Gastrocnemius medialis (tissue), 4 donors: ENCODE results near the gene TPM3. TPM values are rescaled to one million over a fixed set of nuclear protein-coding genes. Genes with fewer than 3 reads are reported as not detected.
"Not testable (repeated sequence)": the region's sequence is repeated elsewhere in the genome, so short reads cannot be mapped to it uniquely, and the experiment has no call there.

ENCODE experiments used
- ATAC-seq, 2 donors: fragments of 150-250 bp; one replicate each; pipeline ENCODE4 v1.9.1; 2016
- DNase-seq, 2 donors: peaks; one replicate each; pipeline ENCODE4 v3.0.0-alpha.2; 2019
- H3K27ac ChIP-seq, 4 donors: fragments of 200-600 bp; sonication (generic); 1 replicate in 1 of 4; 2 replicates in 3 of 4; pipeline ENCODE4 v1.5.1; 2016 to 2018; ENCODE audit warnings: mild to moderate bottlenecking in 2 of 4, moderate library complexity in 1 of 4
- H3K27me3 ChIP-seq, 3 donors: fragments of 200-600 bp; sonication (generic) in 2 of 3; 1 replicate in 1 of 3; 2 replicates in 2 of 3; pipeline versions ENCODE4 v1.5.1 to v1.6.0; 2016 to 2019; ENCODE audit warnings: mild to moderate bottlenecking in 1 of 3, moderate library complexity in 1 of 3
- H3K36me3 ChIP-seq, 2 donors: fragments of 200-600 bp; sonication (generic) in 1 of 2; one replicate each; pipeline ENCODE4 v1.5.1; 2017 to 2018
- H3K4me1 ChIP-seq, 2 donors: fragments of 200-600 bp; sonication (generic) in 1 of 2; one replicate each; pipeline ENCODE4 v1.5.1; 2016 to 2017; ENCODE audit warnings: mild to moderate bottlenecking in 2 of 2
- H3K4me3 ChIP-seq, 4 donors: fragments of 200-600 bp; sonication (generic) in 3 of 4; 1 replicate in 1 of 4; 2 replicates in 3 of 4; pipeline ENCODE4 v1.5.1; 2016 to 2019; ENCODE audit warnings: mild to moderate bottlenecking in 2 of 4
- H3K9me3 ChIP-seq, 3 donors: fragments of 200-600 bp; sonication (generic) in 2 of 3; 1 replicate in 1 of 3; 2 replicates in 2 of 3; pipeline ENCODE4 v1.5.1; 2016 to 2019
- CTCF ChIP-seq, 5 experiments: fragments of 450-650 bp in 3 of 5; fragments of 200-600 bp in 2 of 5; sonication (generic) in 2 of 5; IDR thresholded peaks in 4 of 5; conservative IDR thresholded peaks in 1 of 5; 1 replicate in 4 of 5; 2 replicates in 1 of 5; pipeline ENCODE4 v1.5.1; 2016 to 2019; ENCODE audit warnings: antibody characterized with exemption in 5 of 5, mild to moderate bottlenecking in 3 of 5, moderate library complexity in 3 of 5
- POLR2A ChIP-seq, 2 donors: fragments of 450-650 bp; IDR thresholded peaks; one replicate each; pipeline ENCODE4 v1.6.1; 2017; ENCODE audit warnings: antibody characterized with exemption in 2 of 2, mild to moderate bottlenecking in 2 of 2, moderate library complexity in 2 of 2
- in situ Hi-C, 4 donors: fragments of 200-750 bp; cut with MboI; loops; one replicate each; pipeline versions ENCODE4 v1.15.0 to v1.8.0; 2017; ENCODE audit warnings: low sequenced_read_pairs in 4 of 4
- intact Hi-C: fragments of 100-400 bp; cut with DNase I; formaldehyde crosslinking; loops from one replicate; pipeline ENCODE4 v1.15.1; 2023; ENCODE audit warnings: low total_unique reads
- total RNA-seq, 4 donors: library from RNA; depleted of rRNA; stranded (reverse); fragments of >200 nt; gene quantifications; one replicate each; pipeline versions ENCODE4 v1.1.0 to v1.2.3, GENCODE V29; 2016

TPM3 gene
- total RNA-seq, 4 donors from 2014 or later, result 1,776 to 3,699 (median 2,786) TPM

- in situ Hi-C loops (no loop called here), intact Hi-C loops (no loop called here)
- Histone ChIP-seq H3K27ac (peak overlapping the region in 3 of 4 donors; percentile 25 to 65 (median 36)), H3K4me1 (peaks cover 6 to 8% of the 10 kb centered on the region in 2 donors), H3K9me3 (no peaks in the 10 kb centered on the region), H3K36me3 (peaks cover 0 to 15% of the 10 kb centered on the region in 2 donors), H3K4me3 (no peak overlapping the region), H3K27me3 (no peaks in the 10 kb centered on the region)
- no peak for ATAC-seq
- TF ChIP-seq CTCF (IDR thresholded peaks at IDR 0.05 in 4 of 5, conservative IDR thresholded peaks at IDR 0.05 in 1 of 5) (no peak), POLR2A (IDR thresholded peaks at IDR 0.05) (no peak)
- no peak for DNase-seq
Measured at GRCh38 chr1:154154053-154154452, 37.8 kb downstream of the TPM3 start.

- DNase-seq, result no peak
- Histone ChIP-seq H3K27ac (peak overlapping the region in 1 of 4 donors; percentile 39), H3K4me1 (peaks cover 6 to 8% of the 10 kb centered on the region in 2 donors), H3K27me3 (no peaks in the 10 kb centered on the region), H3K4me3 (no peak overlapping the region), H3K9me3 (no peaks in the 10 kb centered on the region), H3K36me3 (peaks cover 0 to 2% of the 10 kb centered on the region in 2 donors)
- in situ Hi-C loops (no loop called here), intact Hi-C loops (no loop called here)
- TF ChIP-seq CTCF (IDR thresholded peaks at IDR 0.05 in 4 of 5, conservative IDR thresholded peaks at IDR 0.05 in 1 of 5) (no peak), POLR2A (IDR thresholded peaks at IDR 0.05) (no peak)
- ATAC-seq, result peak in 1 of 2 donors; percentile 39
Measured at GRCh38 chr1:154151311-154151710, 40.6 kb downstream of the TPM3 start.

- no peak for TF ChIP-seq CTCF (IDR thresholded peaks at IDR 0.05 in 4 of 5, conservative IDR thresholded peaks at IDR 0.05 in 1 of 5)
- TF ChIP-seq POLR2A (IDR thresholded peaks at IDR 0.05), result no peak
- in situ Hi-C loops, result no loop called here
- Histone ChIP-seq H3K27me3 (no peaks in the 10 kb centered on the region), H3K9me3 (no peaks in the 10 kb centered on the region), H3K4me3 (no peak overlapping the region), H3K27ac (no peak overlapping the region), H3K4me1 (peaks cover 6 to 8% of the 10 kb centered on the region in 2 donors), H3K36me3 (no peaks in the 10 kb centered on the region)
- intact Hi-C loops, result no loop called here
- ATAC-seq (no peak), DNase-seq (no peak)
Measured at GRCh38 chr1:154148807-154149206, 43.1 kb downstream of the TPM3 start.

- H3K4me1 ChIP-seq, H3K27me3 ChIP-seq, intact Hi-C loops, ATAC-seq, H3K9me3 ChIP-seq, H3K36me3 ChIP-seq, DNase-seq, in situ Hi-C loops, H3K27ac ChIP-seq, H3K4me3 ChIP-seq: not testable (repeated sequence)
Measured at GRCh38 chr1:154147505-154147904, 44.4 kb downstream of the TPM3 start.

- TF ChIP-seq CTCF (IDR thresholded peaks at IDR 0.05 in 4 of 5, conservative IDR thresholded peaks at IDR 0.05 in 1 of 5) (peak in 1 of 5 experiments; percentile 30), POLR2A (IDR thresholded peaks at IDR 0.05) (no peak)
- Histone ChIP-seq H3K27me3 (no peaks in the 10 kb centered on the region), H3K4me3 (no peak overlapping the region), H3K4me1 (peaks cover 3 to 11% of the 10 kb centered on the region in 2 donors), H3K36me3 (no peaks in the 10 kb centered on the region), H3K9me3 (no peaks in the 10 kb centered on the region), H3K27ac (no peak overlapping the region)
- DNase-seq, result no peak
- intact Hi-C loops (no loop called here), in situ Hi-C loops (no loop called here)
- ATAC-seq, result no peak
Measured at GRCh38 chr1:154145986-154146385, 45.9 kb downstream of the TPM3 start.
